Measurements from ENCODE around the gene MFF. TPM values are rescaled to one million over a fixed set of nuclear protein-coding genes. Genes with fewer than 3 reads are reported as not detected.

Gene MFF
- total RNA-seq, 1 donor from 2014 or later, result 159 TPM

DNA sequence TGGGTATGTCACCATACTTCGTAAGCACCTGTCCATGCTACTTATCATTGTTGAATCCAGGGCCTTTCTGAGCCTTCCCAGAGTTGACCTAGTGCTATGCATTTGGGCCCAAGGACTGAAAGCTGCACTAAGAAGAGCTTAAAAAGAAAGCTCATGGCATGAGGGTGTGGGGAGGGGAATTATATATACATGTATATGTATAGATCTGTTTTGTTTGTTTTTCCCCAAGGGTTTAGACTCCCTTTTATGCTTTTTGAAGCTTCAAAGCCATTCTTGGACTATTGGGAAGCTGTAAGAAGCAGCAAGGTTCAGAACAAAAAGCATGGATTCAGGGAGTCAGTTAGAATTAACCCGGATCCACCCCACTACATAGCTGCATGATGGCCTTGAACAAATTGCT is 23.3 kb downstream of the MFF start:
- H3K36me3 ChIP-seq, result no peaks in the 10 kb centered on the region
- no peak overlapping the region for H3K4me2 ChIP-seq
- no peak overlapping the region for H3K4me3 Mint-ChIP-seq
- H3K4me1 Mint-ChIP-seq, result no peaks in the 10 kb centered on the region
- H2AFZ ChIP-seq (replicated peaks), result no peak overlapping the region
- H3K27ac Mint-ChIP-seq, result no peak overlapping the region
- no peaks in the 10 kb centered on the region for H3K4me1 ChIP-seq
- no peaks in the 10 kb centered on the region for H3K27me3 Mint-ChIP-seq (ENCODE audit: insufficient read depth, low read depth)
- peaks cover 6% of the 10 kb centered on the region for H3K36me3 Mint-ChIP-seq
- TF ChIP-seq EZH2 (IDR thresholded peaks at IDR 0.05) (no peak), EZH2phosphoT487 (IDR thresholded peaks at IDR 0.05) (no peak), CTCF (IDR thresholded peaks at IDR 0.05) (no peak)
- no peaks in the 10 kb centered on the region for H3K9me3 ChIP-seq (ENCODE audit: low read depth)
- no peaks in the 10 kb centered on the region for H3F3A ChIP-seq (ENCODE audit: low read depth)
- no peaks in the 10 kb centered on the region for H3K9me3 Mint-ChIP-seq
- H3K4me3 ChIP-seq, result no peak overlapping the region
- H3K27me3 ChIP-seq, result no peaks in the 10 kb centered on the region
- H3K79me2 ChIP-seq (ENCODE audit: low read depth), result no peaks in the 10 kb centered on the region
- H3K9ac ChIP-seq, result no peak overlapping the region
- no peak for DNase-seq (ENCODE audit: low spot score)
- H4K20me1 ChIP-seq (ENCODE audit: low read depth), result peaks cover 2% of the 10 kb centered on the region
- H3K27ac ChIP-seq, result no peak overlapping the region

- Mint-ChIP-seq H3K27me3 (ENCODE audit: insufficient read depth, low read depth) (no peaks in the 10 kb centered on the region), H3K36me3 (peaks cover 5% of the 10 kb centered on the region), H3K4me1 (no peaks in the 10 kb centered on the region), H3K4me3 (no peak overlapping the region), H3K9me3 (no peaks in the 10 kb centered on the region), H3K27ac (no peak overlapping the region)
- DNase-seq (ENCODE audit: low spot score), result no peak
- Histone ChIP-seq H3K36me3 (no peaks in the 10 kb centered on the region), H3K4me2 (no peak overlapping the region), H3K27me3 (no peaks in the 10 kb centered on the region), H4K20me1 (ENCODE audit: low read depth) (peaks cover 2% of the 10 kb centered on the region), H3K9ac (no peak overlapping the region), H3K4me3 (no peak overlapping the region), H3K79me2 (ENCODE audit: low read depth) (no peaks in the 10 kb centered on the region), H3F3A (ENCODE audit: low read depth) (no peaks in the 10 kb centered on the region), H3K4me1 (no peaks in the 10 kb centered on the region), H2AFZ (replicated peaks) (no peak overlapping the region), H3K9me3 (ENCODE audit: low read depth) (no peaks in the 10 kb centered on the region), H3K27ac (no peak overlapping the region)
- no peak for TF ChIP-seq EZH2 (IDR thresholded peaks at IDR 0.05)
- no peak for TF ChIP-seq CTCF (IDR thresholded peaks at IDR 0.05)
- TF ChIP-seq EZH2phosphoT487 (IDR thresholded peaks at IDR 0.05), result no peak
Observed at GRCh38 chr2:227349989-227350612, 25.1 kb downstream of the MFF start.

- TF ChIP-seq EZH2phosphoT487 (IDR thresholded peaks at IDR 0.05), result no peak
- no peak for TF ChIP-seq EZH2 (IDR thresholded peaks at IDR 0.05)
- no peak for TF ChIP-seq CTCF (IDR thresholded peaks at IDR 0.05)
- H3K9ac ChIP-seq, result no peak overlapping the region
- no peaks in the 10 kb centered on the region for H3K36me3 ChIP-seq
- Mint-ChIP-seq H3K27ac (peak overlapping the region; percentile 4), H3K9me3 (no peaks in the 10 kb centered on the region), H3K4me3 (no peak overlapping the region), H3K36me3 (peaks cover 7% of the 10 kb centered on the region), H3K4me1 (no peaks in the 10 kb centered on the region), H3K27me3 (ENCODE audit: insufficient read depth, low read depth) (no peaks in the 10 kb centered on the region)
- H3K27me3 ChIP-seq, result no peaks in the 10 kb centered on the region
- H3K27ac ChIP-seq, result peak overlapping the region; percentile 24
- H3K4me3 ChIP-seq, result no peak overlapping the region
- peaks cover 2% of the 10 kb centered on the region for H4K20me1 ChIP-seq (ENCODE audit: low read depth)
- H3F3A ChIP-seq (ENCODE audit: low read depth), result no peaks in the 10 kb centered on the region
- H3K4me2 ChIP-seq, result no peak overlapping the region
- no peaks in the 10 kb centered on the region for H3K4me1 ChIP-seq
- H3K9me3 ChIP-seq (ENCODE audit: low read depth), result no peaks in the 10 kb centered on the region
- H2AFZ ChIP-seq (replicated peaks), result no peak overlapping the region
- no peak for DNase-seq (ENCODE audit: low spot score)
- H3K79me2 ChIP-seq (ENCODE audit: low read depth), result no peaks in the 10 kb centered on the region
Observed at GRCh38 chr2:227351639-227352038, 26.6 kb downstream of the MFF start.

All from neural progenitor cell (in vitro differentiated cells).